HCT116 (cell line): ENCODE results near the gene ASAP2.

ENCODE experiments used
- CTCF ChIP-seq, 3 experiments: fragments of 200-600 bp in 1 of 3; sonication (generic) in 1 of 3; IDR thresholded peaks in 2 of 3; conservative IDR thresholded peaks in 1 of 3; 2 replicates each; pipeline ENCODE4 v1.5.1; 2012 to 2017; ENCODE audit warnings: low read depth in 2 of 3, low read length in 2 of 3, antibody characterized with exemption in 1 of 3, borderline replicate concordance in 1 of 3, control low read depth in 1 of 3, mild to moderate bottlenecking in 1 of 3, mixed read lengths in 1 of 3, mixed run types in 1 of 3, moderate library complexity in 1 of 3; ENCODE audit not compliant: insufficient read depth in 1 of 3
- EGR1 ChIP-seq: IDR thresholded peaks from 2 replicates; pipeline ENCODE4 v1.6.1; 2012; ENCODE audit warnings: low read depth
- ELF1 ChIP-seq: IDR thresholded peaks from 2 replicates; pipeline ENCODE4 v1.6.1; 2012; ENCODE audit warnings: low read depth, borderline replicate concordance
- EZH2 ChIP-seq: fragments of 200-600 bp; sonication (generic); IDR thresholded peaks from 2 replicates; pipeline ENCODE4 v1.6.1; 2017; ENCODE audit warnings: antibody characterized with exemption, mixed run types
- EZH2phosphoT487 ChIP-seq: fragments of 200-600 bp; IDR thresholded peaks from 2 replicates; pipeline ENCODE4 v1.6.1; 2018; ENCODE audit warnings: antibody characterized with exemption, borderline replicate concordance
- JUND ChIP-seq: IDR thresholded peaks from 2 replicates; pipeline ENCODE4 v1.6.1; 2012
- MAX ChIP-seq: IDR thresholded peaks from 2 replicates; pipeline ENCODE4 v1.6.1; 2012
- POLR2A ChIP-seq: IDR thresholded peaks from 2 replicates; pipeline ENCODE4 v1.7.0; 2011; ENCODE audit warnings: borderline replicate concordance; ENCODE audit not compliant: insufficient read depth, insufficient read length; ENCODE audit errors: extremely low read depth
- RAD21 ChIP-seq: IDR thresholded peaks from 2 replicates; pipeline ENCODE4 v1.6.1; 2012; ENCODE audit warnings: low read depth, mild to moderate bottlenecking
- REST ChIP-seq: IDR thresholded peaks from 2 replicates; pipeline ENCODE4 v1.6.1; 2012; ENCODE audit warnings: low read depth
- TCF7L2 ChIP-seq: IDR thresholded peaks from 2 replicates; pipeline ENCODE4 v1.7.0; 2011; ENCODE audit warnings: borderline replicate concordance, inconsistent platforms; ENCODE audit not compliant: insufficient read depth, insufficient read length; ENCODE audit errors: extremely low read depth
- YY1 ChIP-seq: IDR thresholded peaks from 2 replicates; pipeline ENCODE4 v1.6.1; 2011; ENCODE audit warnings: low read length, low read depth, moderate library complexity, mild to moderate bottlenecking; ENCODE audit not compliant: insufficient replicate concordance; ENCODE audit errors: extremely low read depth
- ZNF274 ChIP-seq: fragments of 200-500 bp; sonication (Bioruptor generic); IDR thresholded peaks from 2 replicates; pipeline ENCODE4 v1.6.1; 2014; ENCODE audit warnings: mild to moderate bottlenecking, low read depth, low read length, inconsistent platforms

GRCh38 chr2:9214873-9215272, 8.3 kb downstream of the ASAP2 start:
- TF ChIP-seq JUND: no peak
- no peak for TF ChIP-seq CTCF (IDR thresholded peaks at IDR 0.05 in 2 of 3, conservative IDR thresholded peaks at IDR 0.05 in 1 of 3; ENCODE audit: borderline replicate concordance in 1 of 3, insufficient read depth in 1 of 3, low read depth in 2 of 3, low read length in 2 of 3)
- TF ChIP-seq EGR1: no peak
- no peak for TF ChIP-seq ZNF274
- TF ChIP-seq YY1: no peak
- TF ChIP-seq POLR2A: no peak
- no peak for TF ChIP-seq RAD21
- TF ChIP-seq MAX: no peak
- no peak for TF ChIP-seq EZH2
- TF ChIP-seq TCF7L2: no peak
- no peak for TF ChIP-seq EZH2phosphoT487
- no peak for TF ChIP-seq REST
- no peak for TF ChIP-seq ELF1
